Stimulated activated CD4-positive, alpha-beta T cell treated with anti-CD3 and anti-CD28 coated beads, Interleukin-1b, Interleukin-23, amount 100 ng/mL, for 24 hours (primary cell): ENCODE data around the gene FPR1.
A peak's percentile ranks its signal among the peaks of the same experiment; 100 is the strongest.

ENCODE experiments used
- DNase-seq, 4 experiments: peaks; one replicate each; pipeline ENCODE4 v3.0.0-alpha.2; 2020; ENCODE audit warnings: low read depth in 4 of 4, low spot score in 1 of 4

FPR1 gene

GRCh38 chr19:51751655-51752054 is at the start of gene FPR1:
Gene FPR1, minus strand, starts transcription at chr19:51751878. Its CDS starts 4,884 bp downstream, at chr19:51746994.
- DNase-seq: no peak

DNA sequence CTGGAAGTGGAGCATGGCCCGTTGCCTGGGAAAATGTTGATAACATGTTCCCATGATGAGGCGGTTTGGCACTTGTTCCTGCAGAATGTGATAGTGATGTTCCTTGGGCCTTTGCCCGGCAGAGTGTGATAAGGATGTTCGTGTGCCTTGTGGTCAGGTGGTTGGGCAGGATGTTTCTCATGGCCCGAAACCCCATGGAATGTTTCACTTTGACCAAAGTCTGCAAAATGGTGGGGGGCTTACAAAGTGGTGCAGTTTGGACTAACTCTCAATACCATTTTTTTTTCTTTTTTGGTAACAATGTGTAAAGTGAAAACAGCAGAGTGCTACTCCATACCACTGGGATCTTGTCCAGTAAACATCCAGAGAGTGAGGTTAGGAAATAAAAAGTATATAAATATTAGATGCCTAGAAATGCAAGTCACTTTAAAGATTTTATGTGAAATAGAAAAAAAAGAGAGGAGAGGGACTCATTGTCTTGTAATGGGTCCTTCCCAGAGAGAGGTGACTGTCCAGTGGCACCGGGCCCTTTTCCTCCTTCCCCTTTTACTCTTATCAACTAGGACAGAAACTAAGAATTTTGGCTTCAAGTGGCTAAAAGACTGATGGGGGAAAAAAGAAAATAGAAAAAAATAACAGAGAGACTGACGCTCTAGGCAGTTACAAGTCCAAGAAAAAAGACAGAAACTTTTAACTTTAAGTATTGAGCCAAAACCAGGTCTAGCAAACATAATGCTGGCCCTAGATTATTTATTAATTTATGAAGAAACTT is 49.0 kb upstream of the FPR1 start:
- DNase-seq: no peak

GRCh38 chr19:51799774-51800472 is 48.2 kb upstream of the FPR1 start:
- DNase-seq: no peak

GRCh38 chr19:51799034-51799773 is 47.5 kb upstream of the FPR1 start:
- DNase-seq: no peak

DNA sequence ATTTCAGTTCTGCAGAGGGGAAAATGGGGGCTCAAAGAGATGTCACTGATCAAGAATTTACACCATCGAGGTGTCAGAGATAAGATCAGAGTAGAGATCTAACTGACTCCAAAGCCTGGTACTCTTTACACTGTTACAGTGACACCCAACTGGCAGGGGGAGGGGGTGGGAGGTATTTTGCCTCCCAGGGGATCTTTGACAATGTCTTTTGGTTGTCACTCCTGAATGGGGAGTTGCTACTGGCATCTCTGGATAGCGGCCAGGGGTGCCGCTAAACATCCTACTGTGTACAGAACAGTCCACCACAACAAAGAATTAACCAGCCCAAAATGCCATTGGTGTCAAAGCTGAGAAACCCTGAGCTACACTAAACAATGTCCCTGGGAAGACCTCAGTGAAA is 46.4 kb upstream of the FPR1 start:
- DNase-seq: no peak

DNA sequence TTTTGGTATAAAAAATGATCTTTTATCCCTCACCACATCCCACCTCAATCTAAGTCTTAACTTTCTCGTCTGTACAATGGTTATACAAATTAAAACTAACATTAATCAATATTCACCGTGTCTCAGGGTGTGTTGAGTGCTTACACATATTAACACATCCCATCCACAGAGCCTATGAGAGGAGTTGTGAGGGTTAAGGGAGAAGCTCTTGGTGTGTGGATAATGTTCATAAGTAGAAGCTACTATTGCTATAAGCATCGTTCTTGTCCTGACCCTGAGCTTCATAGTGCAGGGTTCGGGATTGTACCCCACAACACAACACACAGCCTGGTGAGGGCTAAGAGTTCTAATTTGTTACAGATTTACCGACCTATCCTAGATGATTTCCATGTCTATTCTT is 45.8 kb upstream of the FPR1 start:
- no peak for DNase-seq

DNA sequence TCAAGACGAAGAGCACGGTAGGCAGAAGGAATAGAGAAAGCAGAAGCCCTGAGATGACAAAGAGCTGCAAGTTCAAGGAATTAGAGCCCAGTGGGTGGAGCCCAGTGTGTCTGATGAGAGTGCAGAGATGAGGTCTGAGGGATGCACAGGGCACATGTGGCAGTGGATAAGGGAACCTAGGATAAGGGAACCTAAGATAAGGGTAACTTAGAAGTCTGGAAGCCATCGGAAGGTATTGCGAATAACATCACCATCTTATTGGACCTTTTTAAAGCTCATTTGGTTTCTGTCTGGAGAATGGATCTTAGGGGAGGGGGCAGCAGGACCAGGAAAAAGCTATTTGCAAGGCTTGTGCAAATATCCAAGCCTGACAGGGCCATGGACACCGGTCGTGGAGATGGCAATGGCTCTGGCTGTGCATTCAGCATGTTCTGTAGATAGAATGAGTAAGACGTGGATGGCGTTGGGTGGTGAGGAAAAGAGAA is 44.6 kb upstream of the FPR1 start:
- DNase-seq: no peak

DNA sequence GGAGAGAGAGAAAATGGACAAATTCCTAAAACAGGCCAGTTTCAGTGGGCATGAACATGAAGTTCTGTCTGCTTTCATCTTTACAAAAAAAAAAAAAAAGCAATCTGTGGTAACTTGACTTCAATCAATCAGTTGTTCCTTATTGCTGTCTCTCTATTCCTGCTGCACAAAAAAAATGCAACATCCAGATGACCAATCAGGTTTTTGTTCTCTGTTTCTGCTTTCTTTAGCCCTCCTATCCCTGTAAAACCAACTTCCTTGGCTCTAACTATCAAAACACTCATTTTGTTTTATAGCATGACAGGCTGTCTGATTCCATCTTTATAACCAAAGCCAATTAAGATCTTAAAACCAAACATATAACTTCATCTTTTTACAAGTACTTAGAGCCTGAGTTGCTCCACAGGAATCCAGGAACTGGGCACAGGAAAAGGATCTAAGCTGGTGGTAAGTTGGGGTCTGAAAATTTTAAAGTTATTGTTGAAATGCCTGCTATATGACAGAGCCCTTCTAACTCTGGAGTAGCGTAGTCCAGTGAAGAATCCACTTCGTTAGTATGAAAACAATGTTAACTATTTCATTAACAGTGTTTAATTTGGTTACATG is 43.3 kb upstream of the FPR1 start, which contains the start of gene FPR3:
FPR3 (plus strand) TSS at position 273 of the 606 bp plus-strand sequence. CDS start 28,592 bp downstream, outside the sequence.
- DNase-seq: no peak

DNA sequence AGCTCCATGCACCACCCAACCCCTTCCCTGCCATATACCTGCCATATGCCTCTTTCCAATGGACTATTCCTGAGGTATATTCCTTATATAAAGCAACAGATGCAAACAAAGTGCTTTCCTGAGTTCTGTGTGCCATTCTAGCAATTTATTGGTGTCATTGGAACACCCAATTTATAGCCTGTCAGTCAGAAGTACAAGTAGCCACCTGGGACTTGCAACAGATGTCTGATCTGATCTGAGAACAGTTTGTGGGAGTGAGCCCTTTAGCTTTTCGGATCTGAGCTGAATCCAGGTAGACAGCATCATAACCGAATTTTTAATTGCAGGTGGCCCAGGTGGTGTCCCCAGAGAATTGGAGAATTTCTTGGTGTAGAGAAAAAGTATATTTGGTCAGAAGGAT is 42.3 kb upstream of the FPR1 start:
- DNase-seq: no peak

GRCh38 chr19:51792932-51793331 is 41.3 kb upstream of the FPR1 start:
- DNase-seq: no peak

- no peak for DNase-seq
These were observed 37.5 kb upstream of the FPR1 start for GRCh38 chr19:51789061-51789795.

DNA sequence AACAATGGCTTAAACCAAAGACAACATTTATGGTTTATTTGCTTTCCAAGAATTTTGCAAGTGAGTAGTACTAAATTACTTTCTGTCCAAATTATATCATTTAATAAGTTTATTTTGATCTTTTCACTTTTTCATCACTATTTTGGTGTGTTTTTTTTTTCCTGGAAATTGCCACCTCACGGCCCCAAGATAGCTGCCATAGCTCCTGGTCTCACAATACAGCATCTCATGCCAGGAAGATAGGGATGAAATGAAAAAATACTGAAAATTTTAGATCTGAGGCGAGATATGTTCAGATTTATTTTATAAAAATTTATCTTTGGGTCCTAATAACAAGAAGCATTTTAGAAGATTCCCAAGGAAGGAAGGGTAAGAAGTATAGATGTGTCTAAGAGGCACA is 36.4 kb upstream of the FPR1 start:
- no peak for DNase-seq

DNA sequence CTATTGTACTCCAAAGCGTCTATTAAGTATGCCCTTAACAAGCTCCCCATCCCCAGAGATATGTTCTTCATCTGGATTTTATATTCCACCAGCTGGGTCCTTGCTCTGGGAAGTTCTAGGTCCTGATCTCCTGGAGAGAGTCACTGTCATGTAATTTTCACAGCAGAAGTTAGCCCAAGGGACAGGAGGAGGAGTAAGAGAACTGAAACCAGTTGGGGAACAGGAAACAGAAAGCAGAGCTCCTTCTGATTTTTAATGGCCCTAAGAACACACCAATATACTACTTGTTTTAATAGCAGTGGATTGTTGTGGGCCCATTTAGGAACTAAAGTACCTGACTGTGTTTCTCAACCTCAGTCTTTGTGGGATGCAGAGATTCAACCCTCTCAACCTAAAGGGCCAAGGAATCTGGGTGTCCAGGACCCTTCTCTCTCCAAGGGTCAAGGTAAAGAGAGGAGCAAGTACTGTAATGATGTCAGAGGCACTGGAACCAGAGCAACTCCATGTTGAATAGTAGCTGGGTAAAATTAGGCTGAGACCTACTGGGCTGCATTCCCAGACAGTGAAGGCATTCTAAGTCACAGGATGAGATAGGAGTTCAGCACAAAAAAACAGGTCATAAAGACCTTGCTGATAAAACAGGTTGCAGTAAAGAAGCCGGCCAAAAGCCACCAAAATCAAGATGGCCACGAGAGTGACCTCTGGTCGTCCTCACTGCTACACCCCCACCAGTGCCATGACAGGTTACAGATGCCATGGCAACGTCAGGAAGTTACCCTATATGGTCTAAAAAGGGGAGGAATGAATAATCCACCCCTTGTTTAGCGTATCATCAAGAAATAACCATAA is 35.2 kb upstream of the FPR1 start:
- no peak for DNase-seq

- peak; percentile 5 to 45 (median 28) for DNase-seq
These were observed 33.4 kb upstream of the FPR1 start for GRCh38 chr19:51784922-51785690.

DNA sequence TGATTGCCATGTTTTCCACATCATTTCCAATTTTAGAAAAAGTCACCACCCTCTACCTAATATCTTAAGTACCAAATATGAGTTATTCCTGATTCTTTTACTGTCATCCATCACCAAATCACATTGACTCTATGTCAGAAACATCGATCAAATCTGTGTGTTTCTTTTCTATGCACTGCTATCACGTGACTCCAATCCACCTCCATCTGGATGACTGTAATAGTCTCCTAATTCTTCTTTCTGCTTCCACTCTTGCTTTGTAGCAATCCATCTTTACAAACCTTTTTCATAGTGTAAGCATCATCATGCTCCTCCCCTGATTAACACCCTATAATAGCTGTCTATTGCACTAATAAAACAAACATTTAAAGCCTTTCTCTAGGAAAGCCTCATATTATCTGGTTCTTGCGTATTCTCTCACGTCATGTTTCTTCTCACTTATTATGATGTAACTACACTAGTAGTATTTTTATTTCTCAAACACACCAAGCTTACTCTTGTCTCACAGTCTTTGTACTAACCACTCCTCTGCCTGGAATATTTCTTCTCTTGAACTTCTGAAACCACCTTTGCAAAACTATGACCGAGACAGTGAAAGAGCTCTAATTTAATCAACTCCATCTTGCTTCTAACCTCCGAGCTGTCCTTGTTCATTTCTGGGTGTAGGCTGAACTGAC is 32.6 kb upstream of the FPR1 start:
- no peak for DNase-seq

- no peak for DNase-seq
These were observed 31.7 kb upstream of the FPR1 start for GRCh38 chr19:51783372-51783771.

GRCh38 chr19:51781999-51782398 is 30.3 kb upstream of the FPR1 start:
- DNase-seq: no peak

- DNase-seq: no peak
These were observed 28.6 kb upstream of the FPR1 start for GRCh38 chr19:51780270-51780669.
